T-helper 1 cell treated with Interleukin-12 subunit alpha and Interleukin-12 subunit beta and Interleukin-4 antibody, amounts not matched to agents 30 μg/mL and 1 μg/mL, for 36 hours (primary cell): ENCODE measurements around the gene LIN9.
"Not testable (repeated sequence)": the region's sequence is repeated elsewhere in the genome, so short reads cannot be mapped to it uniquely, and the experiment has no call there.

ENCODE experiments used
- H3K27ac Mint-ChIP-seq: one replicate; pipeline ENCODE4 v1.8.0; 2021; ENCODE audit warnings: mild to moderate bottlenecking, mixed read lengths
- H3K27me3 Mint-ChIP-seq: one replicate; pipeline ENCODE4 v1.8.0; 2021; ENCODE audit warnings: low read depth, mixed read lengths
- H3K36me3 Mint-ChIP-seq: one replicate; pipeline ENCODE4 v1.8.0; 2021; ENCODE audit warnings: low read depth, mixed read lengths
- H3K4me1 Mint-ChIP-seq: one replicate; pipeline ENCODE4 v1.8.0; 2021; ENCODE audit warnings: low read depth, mixed read lengths
- H3K4me3 Mint-ChIP-seq: one replicate; pipeline ENCODE4 v1.8.0; 2021; ENCODE audit warnings: mild to moderate bottlenecking, moderate library complexity, mixed read lengths
- H3K9me3 Mint-ChIP-seq: one replicate; pipeline ENCODE4 v1.8.0; 2021; ENCODE audit warnings: mixed read lengths

Gene LIN9

DNA sequence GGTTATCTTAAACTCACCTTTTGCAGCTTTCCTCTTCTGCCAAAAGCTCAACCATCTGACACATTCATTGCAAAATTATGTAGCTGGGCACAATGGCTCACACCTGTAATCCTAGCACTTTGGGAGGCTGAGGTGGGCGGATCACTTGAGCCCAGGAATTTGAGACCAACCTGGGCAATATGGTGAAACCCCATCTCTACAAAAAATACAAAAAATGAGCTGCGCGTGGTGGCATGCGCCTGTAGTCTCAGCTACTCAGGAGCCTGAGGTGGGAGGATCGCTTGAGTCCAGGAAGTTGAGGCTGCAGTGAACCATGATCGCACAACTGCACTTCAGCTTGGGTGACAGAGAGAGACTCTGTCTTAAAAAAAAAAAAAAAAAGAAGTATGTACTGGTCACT is 106.3 kb downstream of the LIN9 start:
- peaks cover 13% of the 10 kb centered on the region for H3K27me3 Mint-ChIP-seq
- not testable (repeated sequence) for H3K9me3 Mint-ChIP-seq, H3K4me3 Mint-ChIP-seq, H3K36me3 Mint-ChIP-seq, H3K27ac Mint-ChIP-seq, H3K4me1 Mint-ChIP-seq

DNA sequence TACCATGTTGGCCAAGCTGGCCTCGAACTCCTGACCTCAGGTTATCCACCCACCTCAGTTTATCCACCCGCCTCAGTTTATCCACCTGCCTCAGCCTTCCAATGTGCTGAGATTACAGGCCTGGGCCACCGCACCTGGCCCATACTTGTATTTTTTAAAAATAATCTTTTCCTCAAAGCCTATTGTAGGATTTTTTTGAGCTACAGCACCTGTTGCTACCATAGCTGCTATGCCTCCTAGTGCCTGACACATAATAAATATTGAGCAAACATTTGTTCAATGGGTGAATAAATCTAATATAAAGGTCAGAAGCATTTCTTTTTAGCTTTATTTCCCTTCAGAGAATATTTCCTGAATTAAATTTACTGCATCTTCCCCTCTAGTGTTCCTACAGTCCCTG is 106.7 kb downstream of the LIN9 start:
- Mint-ChIP-seq H3K27ac (no peak overlapping the region), H3K9me3 (no peaks in the 10 kb centered on the region), H3K27me3 (peaks cover 13% of the 10 kb centered on the region), H3K36me3 (no peaks in the 10 kb centered on the region), H3K4me1 (no peaks in the 10 kb centered on the region), H3K4me3 (no peak overlapping the region)

DNA sequence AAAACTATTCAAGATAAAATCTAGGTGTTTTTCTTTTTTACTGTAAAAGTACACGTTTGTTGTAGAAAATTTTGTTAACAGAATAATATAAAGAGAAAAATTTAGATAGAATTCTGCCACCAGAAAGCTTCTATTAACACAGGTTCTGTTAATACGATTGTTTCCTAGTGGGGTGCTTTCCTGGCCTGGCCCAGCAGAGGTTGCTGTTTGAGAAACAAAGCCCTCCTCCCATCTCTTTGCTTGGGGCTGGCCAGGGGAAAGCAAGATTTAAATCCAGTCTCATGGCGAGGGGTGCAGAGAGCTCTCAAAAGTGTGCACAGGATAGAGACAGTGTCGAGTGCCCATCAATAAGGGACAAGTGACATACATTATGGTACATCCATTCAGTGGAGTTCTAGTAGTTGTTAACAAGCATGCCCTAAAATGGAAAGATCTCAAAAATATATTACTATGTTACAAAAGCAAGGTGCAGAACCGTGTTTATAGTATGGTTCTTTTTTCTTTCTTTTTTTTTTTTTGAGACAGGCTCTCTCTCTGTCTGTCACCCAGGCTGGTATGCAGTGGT is 107.9 kb downstream of the LIN9 start:
- H3K27me3 Mint-ChIP-seq = peaks cover 13% of the 10 kb centered on the region
- no peaks in the 10 kb centered on the region for H3K9me3 Mint-ChIP-seq
- H3K4me3 Mint-ChIP-seq = no peak overlapping the region
- no peak overlapping the region for H3K27ac Mint-ChIP-seq
- H3K36me3 Mint-ChIP-seq = no peaks in the 10 kb centered on the region
- peaks cover 3% of the 10 kb centered on the region for H3K4me1 Mint-ChIP-seq

DNA sequence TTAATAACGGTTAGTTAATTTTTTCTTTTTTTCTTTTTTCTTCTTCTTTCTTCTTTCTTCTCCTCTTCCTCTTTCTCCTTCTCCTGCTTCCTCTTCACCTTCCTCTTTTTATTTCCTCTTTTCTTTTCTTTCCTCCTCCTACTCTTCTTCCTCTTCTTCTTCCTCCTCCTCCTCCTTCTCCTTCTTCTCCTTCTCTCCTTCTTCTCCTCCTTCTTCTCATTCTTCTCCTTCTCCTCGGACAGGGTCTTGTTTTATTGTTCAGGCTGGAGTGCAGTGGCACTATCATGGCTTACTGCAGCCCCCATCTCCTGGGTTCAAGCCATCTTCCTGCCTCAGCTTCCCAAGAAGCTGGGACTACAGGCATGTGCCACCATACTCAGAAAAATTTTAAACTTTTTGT is 109.0 kb downstream of the LIN9 start:
- Mint-ChIP-seq H3K36me3 (no peaks in the 10 kb centered on the region), H3K9me3 (no peaks in the 10 kb centered on the region), H3K27me3 (peaks cover 13% of the 10 kb centered on the region), H3K27ac (no peak overlapping the region), H3K4me1 (peaks cover 3% of the 10 kb centered on the region), H3K4me3 (no peak overlapping the region)

DNA sequence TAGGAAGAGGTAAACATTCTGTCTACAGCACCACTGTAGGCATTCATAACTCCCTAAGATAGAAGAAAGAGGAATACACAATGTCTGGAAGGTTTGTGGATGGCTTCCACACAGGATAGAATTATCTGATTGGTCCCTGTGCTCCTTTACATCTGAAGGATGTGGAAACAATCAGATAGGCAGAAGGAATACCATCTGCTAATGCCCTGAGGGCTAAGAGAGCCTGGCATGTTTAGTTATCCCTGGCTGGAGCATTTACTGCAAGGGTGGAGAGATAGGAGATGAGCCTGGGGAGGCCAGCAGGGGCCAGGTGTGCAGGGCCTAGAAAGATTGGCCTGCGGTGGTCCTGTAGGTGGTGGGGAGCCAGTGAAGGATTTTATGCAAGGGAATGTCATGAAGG is 113.8 kb downstream of the LIN9 start:
- no peak overlapping the region for H3K4me3 Mint-ChIP-seq
- H3K9me3 Mint-ChIP-seq = no peaks in the 10 kb centered on the region
- H3K4me1 Mint-ChIP-seq = peaks cover 3% of the 10 kb centered on the region
- no peak overlapping the region for H3K27ac Mint-ChIP-seq
- peaks cover 4% of the 10 kb centered on the region for H3K27me3 Mint-ChIP-seq
- H3K36me3 Mint-ChIP-seq = no peaks in the 10 kb centered on the region

DNA sequence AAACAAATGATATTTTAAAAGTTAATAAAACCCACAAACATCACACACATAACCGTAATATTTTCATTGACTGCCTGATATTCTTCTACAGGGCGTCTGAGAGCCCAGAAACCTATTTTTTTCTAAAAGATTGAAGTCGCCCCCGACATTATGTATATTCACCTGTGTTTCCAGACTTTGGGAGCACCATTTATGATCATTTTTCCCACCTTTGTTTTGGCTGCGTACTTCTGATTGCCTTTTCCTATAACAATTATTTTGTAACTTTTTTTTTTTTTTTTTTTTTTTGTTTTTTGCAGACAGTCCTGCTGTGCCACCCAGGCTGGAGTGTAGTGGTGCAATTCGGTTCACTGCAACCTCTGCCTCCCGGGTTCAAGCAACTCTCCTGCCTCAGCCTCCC is 121.6 kb downstream of the LIN9 start:
- peaks cover 21% of the 10 kb centered on the region for H3K4me1 Mint-ChIP-seq
- no peaks in the 10 kb centered on the region for H3K9me3 Mint-ChIP-seq
- H3K27me3 Mint-ChIP-seq = no peaks in the 10 kb centered on the region
- H3K36me3 Mint-ChIP-seq = peaks cover 7% of the 10 kb centered on the region
- H3K27ac Mint-ChIP-seq = peak overlapping the region; percentile 89
- peak overlapping the region; percentile 91 for H3K4me3 Mint-ChIP-seq

DNA sequence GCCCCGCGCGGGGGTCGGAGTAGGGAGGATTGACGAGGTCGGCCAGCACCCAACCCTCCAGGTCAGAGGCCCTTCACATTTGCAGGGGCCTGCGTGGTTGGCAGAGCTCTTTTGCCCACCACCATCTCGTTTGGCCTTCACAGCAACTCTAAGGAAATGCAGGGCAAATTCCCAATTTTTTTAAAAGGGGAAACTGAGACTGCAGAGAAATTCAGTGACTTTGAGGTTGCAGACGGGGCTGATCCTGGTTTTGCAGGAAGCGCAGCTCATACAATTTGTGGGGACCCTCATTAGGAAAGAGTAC is 122.0 kb downstream of the LIN9 start:
- H3K9me3 Mint-ChIP-seq = no peaks in the 10 kb centered on the region

DNA sequence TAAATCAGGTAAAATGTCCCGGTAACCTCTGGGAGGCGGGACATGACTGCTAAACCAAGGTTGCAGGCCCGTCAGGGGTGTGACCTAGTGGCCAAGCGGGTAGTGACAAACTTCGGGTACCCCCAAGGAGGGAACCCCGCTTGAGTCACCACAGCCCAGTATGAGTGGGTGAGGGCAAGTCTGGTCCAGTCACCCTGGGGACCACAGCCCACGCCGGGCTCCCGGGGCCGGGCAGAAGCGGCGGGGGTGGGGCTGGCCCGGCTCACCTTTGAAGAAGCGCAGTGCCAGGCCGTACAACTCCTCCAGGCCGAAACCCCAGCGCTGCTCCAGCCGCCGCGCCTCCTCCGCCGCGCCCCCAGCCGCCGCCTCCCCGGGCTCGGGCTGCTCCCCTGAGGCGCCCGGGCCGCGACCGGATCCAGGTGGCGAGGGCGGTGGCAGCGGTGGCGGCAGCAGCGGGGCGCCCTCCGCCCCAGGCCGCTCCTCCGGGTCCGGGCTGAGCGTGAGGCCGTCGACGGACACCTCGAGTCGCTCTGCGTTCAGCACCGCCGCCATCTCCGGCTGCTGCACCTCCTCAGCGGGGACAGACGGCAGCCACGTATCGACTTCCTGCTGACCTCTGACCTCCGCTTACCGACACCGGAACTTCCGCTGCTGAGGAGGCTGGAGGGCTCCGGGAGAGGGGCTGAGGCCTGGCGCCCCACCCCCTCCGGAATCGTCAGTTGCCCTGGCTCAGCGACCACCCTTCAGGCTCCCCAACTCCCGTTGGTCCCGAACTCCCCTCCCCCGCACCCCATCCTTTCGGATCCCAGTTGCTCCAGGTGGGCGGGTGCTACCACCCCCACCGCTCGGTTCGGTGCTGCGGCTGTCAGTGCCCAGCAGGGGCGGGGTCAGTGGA is 122.6 kb downstream of the LIN9 start, which contains the start of gene ACBD3:
Gene ACBD3 (minus strand): TSS at position 618 of the 895 bp plus-strand sequence. CDS start 66 bp downstream, at position 552.
- Mint-ChIP-seq H3K9me3 (no peaks in the 10 kb centered on the region), H3K4me1 (peaks cover 23% of the 10 kb centered on the region), H3K36me3 (peaks cover 9% of the 10 kb centered on the region), H3K4me3 (peak within 1 kb of the TSS; percentile 97), H3K27ac (peak within 1 kb of the TSS; percentile 94), H3K27me3 (no peaks in the 10 kb centered on the region)

More for the DNA sequence above, 122.0 kb downstream of the LIN9 start:
- Mint-ChIP-seq H3K27ac (peak overlapping the region; percentile 89), H3K36me3 (peaks cover 7% of the 10 kb centered on the region), H3K27me3 (no peaks in the 10 kb centered on the region), H3K4me1 (peaks cover 21% of the 10 kb centered on the region), H3K4me3 (peak overlapping the region; percentile 91)

DNA sequence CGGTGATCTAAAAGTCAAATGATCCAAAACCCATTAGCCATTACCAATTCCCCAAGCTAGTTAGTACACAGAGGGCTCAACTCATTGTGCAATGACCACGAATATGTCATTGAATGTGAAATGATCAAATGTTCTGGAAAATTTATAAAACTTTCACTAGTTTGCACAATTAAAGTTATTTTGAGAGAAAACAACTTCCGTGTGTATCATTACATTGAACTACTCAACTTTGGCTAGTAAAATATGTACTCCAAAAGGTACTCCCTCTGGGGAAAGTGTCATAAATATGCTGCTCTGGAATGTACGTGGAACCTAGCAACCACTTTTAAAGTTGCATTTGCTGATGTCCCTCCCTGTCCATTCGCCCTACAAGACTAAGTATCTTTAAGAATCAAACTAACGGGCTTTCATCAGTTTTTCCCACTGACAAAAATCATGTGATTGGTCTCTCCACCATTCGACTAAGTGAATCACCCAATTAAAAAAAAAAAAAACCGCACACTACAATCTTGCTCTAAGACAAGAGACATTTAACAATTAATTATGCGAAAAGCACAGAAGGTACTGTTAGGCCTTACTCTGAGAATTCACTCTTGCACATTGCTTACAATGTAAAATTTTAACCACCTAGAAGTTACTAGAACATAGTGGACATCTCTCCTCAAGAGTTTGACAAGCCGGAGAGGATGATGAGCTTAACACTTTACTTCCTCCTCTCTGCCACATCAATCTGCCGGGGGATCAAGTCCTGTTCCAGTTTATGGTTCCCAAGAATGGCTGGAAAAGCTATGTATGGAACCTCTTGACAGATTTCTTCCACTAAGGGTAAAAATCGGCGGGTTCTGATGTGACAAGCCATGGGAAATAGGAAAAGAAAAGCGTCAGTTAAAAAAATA is 123.6 kb downstream of the LIN9 start:
- H3K36me3 Mint-ChIP-seq = peaks cover 11% of the 10 kb centered on the region

DNA sequence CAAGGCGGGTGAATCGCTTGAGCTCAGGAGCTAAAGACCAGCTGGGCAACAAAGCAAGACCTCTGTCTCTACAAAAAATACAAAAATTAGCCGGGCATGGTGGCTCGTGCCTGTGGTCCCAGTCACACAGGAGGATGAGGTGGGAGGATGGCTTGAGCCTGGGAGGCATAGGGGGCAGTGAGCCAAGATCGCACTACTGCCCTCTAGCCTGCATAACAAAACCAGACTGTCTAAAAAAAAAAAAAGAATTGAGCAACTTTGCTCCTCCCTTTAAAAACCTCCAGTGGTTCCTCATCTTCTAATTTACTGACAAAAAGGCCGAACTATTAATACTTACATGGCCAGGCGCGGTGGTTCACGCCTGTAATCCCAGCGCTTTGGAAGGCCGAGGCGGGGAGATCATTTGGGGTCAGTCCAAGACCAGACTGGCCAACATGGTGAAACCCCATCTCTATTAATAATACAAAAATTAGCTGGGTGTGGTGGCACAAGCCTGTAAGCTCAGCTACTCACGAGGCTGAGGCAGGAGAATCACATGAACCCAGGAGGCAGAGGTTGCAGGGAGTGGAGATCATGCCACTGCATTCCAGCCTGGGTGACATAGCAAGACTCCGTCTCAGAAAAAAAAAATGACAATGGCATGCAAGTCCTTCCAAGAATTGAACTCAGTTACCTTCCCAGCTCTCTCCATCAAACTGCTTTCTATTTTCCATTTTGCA is 126.8 kb downstream of the LIN9 start:
- Mint-ChIP-seq H3K27ac (no peak overlapping the region), H3K27me3 (no peaks in the 10 kb centered on the region), H3K9me3 (peaks cover 3% of the 10 kb centered on the region), H3K36me3 (peaks cover 26% of the 10 kb centered on the region), H3K4me3 (no peak overlapping the region), H3K4me1 (peaks cover 34% of the 10 kb centered on the region)

More for the DNA sequence above, 123.6 kb downstream of the LIN9 start:
- Mint-ChIP-seq H3K4me3 (peak overlapping the region; percentile 97), H3K27ac (peak overlapping the region; percentile 94), H3K9me3 (no peaks in the 10 kb centered on the region), H3K4me1 (peaks cover 23% of the 10 kb centered on the region), H3K27me3 (no peaks in the 10 kb centered on the region)
